Neural progenitor cell (in vitro differentiated cells): ENCODE results near the gene INSR. TPM values are rescaled to one million over a fixed set of nuclear protein-coding genes. Genes with fewer than 3 reads are reported as not detected.

Experiments used
- DNase-seq: peaks from one replicate; pipeline ENCODE4 v3.0.0-alpha.2; 2016; ENCODE audit warnings: low spot score
- H2AFZ ChIP-seq: fragments of 200-600 bp; sonication (generic); replicated peaks from 2 replicates; pipeline ENCODE4 v1.6.1; 2016; ENCODE audit warnings: antibody characterized with exemption
- H3F3A ChIP-seq: fragments of 200-600 bp; sonication (generic); 2 replicates; pipeline ENCODE4 v1.6.1; 2016; ENCODE audit warnings: antibody characterized with exemption, low read depth
- H3K27ac ChIP-seq: fragments of 200-600 bp; sonication (generic); 2 replicates; pipeline ENCODE4 v1.5.1; 2016; ENCODE audit warnings: mild to moderate bottlenecking
- H3K27me3 ChIP-seq: fragments of 200-600 bp; sonication (generic); 2 replicates; pipeline ENCODE4 v1.6.1; 2016; ENCODE audit warnings: mild to moderate bottlenecking, moderate library complexity
- H3K36me3 ChIP-seq: fragments of 200-600 bp; sonication (generic); 2 replicates; pipeline ENCODE4 v1.5.1; 2016
- H3K4me1 ChIP-seq: fragments of 200-600 bp; sonication (generic); 2 replicates; pipeline ENCODE4 v1.6.1; 2016; ENCODE audit warnings: mixed run types
- H3K4me2 ChIP-seq: fragments of 200-600 bp; sonication (generic); 2 replicates; pipeline ENCODE4 v1.6.1; 2016
- H3K4me3 ChIP-seq: fragments of 200-600 bp; sonication (generic); 2 replicates; pipeline ENCODE4 v1.5.1; 2016
- H3K79me2 ChIP-seq: fragments of 200-600 bp; sonication (generic); 2 replicates; pipeline ENCODE4 v1.6.1; 2016; ENCODE audit warnings: low read depth
- H3K9ac ChIP-seq: fragments of 200-600 bp; sonication (generic); 2 replicates; pipeline ENCODE4 v1.6.1; 2016
- H3K9me3 ChIP-seq: fragments of 200-600 bp; sonication (generic); 2 replicates; pipeline ENCODE4 v1.5.1; 2016; ENCODE audit warnings: low read depth
- H4K20me1 ChIP-seq: fragments of 200-600 bp; sonication (generic); 2 replicates; pipeline ENCODE4 v1.6.1; 2016; ENCODE audit warnings: low read depth
- H3K27ac Mint-ChIP-seq: 3 replicates; pipeline ENCODE4 v1.8.0; 2021; ENCODE audit warnings: mixed read lengths
- H3K27me3 Mint-ChIP-seq: 2 replicates; pipeline ENCODE4 v1.8.0; 2022; ENCODE audit warnings: low read depth, mild to moderate bottlenecking, inconsistent platforms, moderate library complexity, mixed read lengths; ENCODE audit not compliant: insufficient read depth
- H3K36me3 Mint-ChIP-seq: 3 replicates; pipeline ENCODE4 v1.8.0; 2021; ENCODE audit warnings: mixed read lengths
- H3K4me1 Mint-ChIP-seq: 3 replicates; pipeline ENCODE4 v1.8.0; 2021; ENCODE audit warnings: mixed read lengths
- H3K4me3 Mint-ChIP-seq: 3 replicates; pipeline ENCODE4 v1.8.0; 2021; ENCODE audit warnings: mild to moderate bottlenecking, moderate library complexity, mixed read lengths
- H3K9me3 Mint-ChIP-seq: 3 replicates; pipeline ENCODE4 v1.8.0; 2020; ENCODE audit warnings: mixed read lengths
- EZH2 ChIP-seq: fragments of 200-600 bp; sonication (generic); IDR thresholded peaks from 2 replicates; pipeline ENCODE4 v1.6.1; 2017; ENCODE audit warnings: antibody characterized with exemption, mild to moderate bottlenecking, moderate library complexity
- EZH2phosphoT487 ChIP-seq: fragments of 200-600 bp; sonication (generic); IDR thresholded peaks from 2 replicates; pipeline ENCODE4 v1.6.1; 2017; ENCODE audit warnings: antibody characterized with exemption
- total RNA-seq: library from RNA; depleted of rRNA; stranded (reverse); fragments of >200 nt; gene quantifications from 2 replicates; pipeline ENCODE4 v1.2.3, GENCODE V29; 2015; ENCODE audit warnings: low replicate concordance
- TF ChIP-seq, protein P1 (sequence below): fragments of 200-600 bp; sonication (generic); IDR thresholded peaks from 2 replicates; pipeline ENCODE4 v1.5.1; 2017; ENCODE audit warnings: antibody characterized with exemption, mild to moderate bottlenecking

INSR gene
- total RNA-seq, 1 donor from 2014 or later = 20.8 TPM

GRCh38 chr19:7203332-7203731 is 90.9 kb downstream of the INSR start:
- Histone ChIP-seq H3K36me3 (no peaks in the 10 kb centered on the region), H3K79me2 (no peaks in the 10 kb centered on the region), H3K27me3 (no peaks in the 10 kb centered on the region), H3K4me3 (no peak overlapping the region), H4K20me1 (no peaks in the 10 kb centered on the region), H3K9ac (no peak overlapping the region), H3K4me1 (no peaks in the 10 kb centered on the region), H2AFZ (no peak overlapping the region), H3K9me3 (no peaks in the 10 kb centered on the region), H3K4me2 (no peak overlapping the region), H3K27ac (no peak overlapping the region), H3F3A (peaks cover 7% of the 10 kb centered on the region)
- H3K4me3 Mint-ChIP-seq = no peak overlapping the region
- no peak overlapping the region for H3K27ac Mint-ChIP-seq
- no peaks in the 10 kb centered on the region for H3K4me1 Mint-ChIP-seq
- no peak for DNase-seq
- H3K27me3 Mint-ChIP-seq = peaks cover 10% of the 10 kb centered on the region
- no peaks in the 10 kb centered on the region for H3K36me3 Mint-ChIP-seq
- TF ChIP-seq, protein P1, sequence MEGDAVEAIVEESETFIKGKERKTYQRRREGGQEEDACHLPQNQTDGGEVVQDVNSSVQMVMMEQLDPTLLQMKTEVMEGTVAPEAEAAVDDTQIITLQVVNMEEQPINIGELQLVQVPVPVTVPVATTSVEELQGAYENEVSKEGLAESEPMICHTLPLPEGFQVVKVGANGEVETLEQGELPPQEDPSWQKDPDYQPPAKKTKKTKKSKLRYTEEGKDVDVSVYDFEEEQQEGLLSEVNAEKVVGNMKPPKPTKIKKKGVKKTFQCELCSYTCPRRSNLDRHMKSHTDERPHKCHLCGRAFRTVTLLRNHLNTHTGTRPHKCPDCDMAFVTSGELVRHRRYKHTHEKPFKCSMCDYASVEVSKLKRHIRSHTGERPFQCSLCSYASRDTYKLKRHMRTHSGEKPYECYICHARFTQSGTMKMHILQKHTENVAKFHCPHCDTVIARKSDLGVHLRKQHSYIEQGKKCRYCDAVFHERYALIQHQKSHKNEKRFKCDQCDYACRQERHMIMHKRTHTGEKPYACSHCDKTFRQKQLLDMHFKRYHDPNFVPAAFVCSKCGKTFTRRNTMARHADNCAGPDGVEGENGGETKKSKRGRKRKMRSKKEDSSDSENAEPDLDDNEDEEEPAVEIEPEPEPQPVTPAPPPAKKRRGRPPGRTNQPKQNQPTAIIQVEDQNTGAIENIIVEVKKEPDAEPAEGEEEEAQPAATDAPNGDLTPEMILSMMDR = no peak
- no peak for TF ChIP-seq EZH2phosphoT487
- no peaks in the 10 kb centered on the region for H3K9me3 Mint-ChIP-seq

- DNase-seq = no peak
- H3K27ac Mint-ChIP-seq = no peak overlapping the region
These were observed 91.3 kb downstream of the INSR start for GRCh38 chr19:7202888-7203287.

GRCh38 chr19:7200736-7201135 is 93.5 kb downstream of the INSR start:
- no peaks in the 10 kb centered on the region for H3K9me3 ChIP-seq
- no peak overlapping the region for H3K4me2 ChIP-seq
- Mint-ChIP-seq H3K27me3 (peaks cover 15% of the 10 kb centered on the region), H3K4me3 (no peak overlapping the region), H3K4me1 (peaks cover 11% of the 10 kb centered on the region), H3K9me3 (no peaks in the 10 kb centered on the region), H3K36me3 (no peaks in the 10 kb centered on the region), H3K27ac (no peak overlapping the region)
- H3K27me3 ChIP-seq = no peaks in the 10 kb centered on the region
- DNase-seq = no peak
- H3K36me3 ChIP-seq = no peaks in the 10 kb centered on the region
- TF ChIP-seq EZH2 (no peak), EZH2phosphoT487 (no peak)
- TF ChIP-seq, protein P1 = no peak
- H3K79me2 ChIP-seq = no peaks in the 10 kb centered on the region
- peaks cover 24% of the 10 kb centered on the region for H3F3A ChIP-seq
- H3K4me3 ChIP-seq = no peak overlapping the region
- no peaks in the 10 kb centered on the region for H3K4me1 ChIP-seq
- no peak overlapping the region for H3K27ac ChIP-seq
- no peak overlapping the region for H2AFZ ChIP-seq
- no peaks in the 10 kb centered on the region for H4K20me1 ChIP-seq
- no peak overlapping the region for H3K9ac ChIP-seq

More at GRCh38 chr19:7202888-7203287, 91.3 kb downstream of the INSR start:
- no peaks in the 10 kb centered on the region for H3K36me3 ChIP-seq
- TF ChIP-seq, protein P1 = no peak
- no peak for TF ChIP-seq EZH2
- TF ChIP-seq EZH2phosphoT487 = no peak
- Mint-ChIP-seq H3K36me3 (no peaks in the 10 kb centered on the region), H3K9me3 (no peaks in the 10 kb centered on the region), H3K4me3 (no peak overlapping the region), H3K27me3 (peaks cover 10% of the 10 kb centered on the region), H3K4me1 (no peaks in the 10 kb centered on the region)
- H3F3A ChIP-seq = peaks cover 8% of the 10 kb centered on the region
- H2AFZ ChIP-seq = no peak overlapping the region
- no peak overlapping the region for H3K9ac ChIP-seq
- no peaks in the 10 kb centered on the region for H3K79me2 ChIP-seq
- H3K4me2 ChIP-seq = no peak overlapping the region
- no peaks in the 10 kb centered on the region for H3K9me3 ChIP-seq
- H3K27ac ChIP-seq = no peak overlapping the region
- H3K27me3 ChIP-seq = no peaks in the 10 kb centered on the region
- no peaks in the 10 kb centered on the region for H3K4me1 ChIP-seq
- H3K4me3 ChIP-seq = no peak overlapping the region
- H4K20me1 ChIP-seq = no peaks in the 10 kb centered on the region
